Measurements from ENCODE around the gene CD1D. TPM values are rescaled to one million over a fixed set of nuclear protein-coding genes. Genes with fewer than 3 reads are reported as not detected.

The CD1D gene
- polyA plus RNA-seq (ENCODE audit: insufficient read length in 4 of 4): 1 to 10 TPM; 5.3 to 6.8 (median 5.9) TPM

- DNase-seq (ENCODE audit: low read depth in 4 of 4, low spot score in 3 of 4): peak; percentile 29 to 44 (median 32)
These were observed at the start of gene CD1D for GRCh38 chr1:158180741-158181576. Gene CD1D, plus strand, starts transcription at chr1:158180895. Its CDS starts 207 bp downstream, at chr1:158181102.

DNA sequence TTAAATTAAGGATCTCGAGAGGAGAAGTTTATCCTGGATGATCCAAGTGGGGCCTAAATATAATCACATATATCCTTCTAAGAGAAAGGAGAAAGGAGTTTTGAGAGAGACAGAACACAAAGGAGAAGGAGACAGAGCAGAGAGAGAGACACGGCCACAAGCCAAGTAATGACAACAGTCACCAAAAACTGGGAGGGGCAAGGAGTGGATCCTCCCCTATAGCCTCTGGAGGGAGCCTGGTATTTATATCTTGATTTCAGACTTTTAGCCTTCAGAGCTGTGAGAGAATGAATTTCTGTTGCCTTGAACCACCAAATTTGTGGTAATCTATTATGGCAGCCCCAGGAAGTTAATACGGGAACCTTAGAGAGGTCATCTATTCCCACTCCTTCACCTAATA is 49.5 kb upstream of the CD1D start:
- DNase-seq (ENCODE audit: low read depth in 4 of 4, low spot score in 3 of 4): no peak

GRCh38 chr1:158140764-158141192 is 39.9 kb upstream of the CD1D start:
- DNase-seq (ENCODE audit: low read depth in 4 of 4, low spot score in 3 of 4): no peak

DNA sequence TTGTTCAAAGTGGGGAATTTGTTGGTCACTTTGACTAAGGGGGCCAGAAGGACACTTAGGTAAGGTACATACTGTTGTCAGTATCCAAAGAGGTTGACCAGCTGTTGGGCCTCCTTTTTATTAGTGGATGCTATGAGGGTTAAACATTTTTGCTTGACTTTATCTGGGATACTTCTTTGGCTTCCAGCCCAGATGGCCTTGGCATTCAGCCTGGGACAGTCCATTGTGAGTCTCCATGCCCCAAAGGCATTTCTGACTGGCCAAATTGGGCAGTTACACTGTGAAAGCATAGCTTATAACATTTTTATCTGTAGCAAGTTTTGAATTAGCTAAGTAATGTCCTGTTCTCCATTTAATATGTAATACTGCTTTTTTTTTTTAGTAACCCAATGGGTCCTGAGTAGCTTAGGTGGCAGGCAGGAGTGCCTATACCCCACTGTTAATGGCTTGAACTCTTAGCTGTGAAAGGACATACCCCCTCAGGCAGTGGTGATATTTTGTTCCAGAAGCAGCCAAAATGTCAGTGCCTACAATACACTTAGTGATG is 35.4 kb upstream of the CD1D start:
- DNase-seq (ENCODE audit: low read depth in 4 of 4, low spot score in 3 of 4): no peak

GRCh38 chr1:158146165-158146564 is 34.5 kb upstream of the CD1D start:
- no peak for DNase-seq (ENCODE audit: low read depth in 4 of 4, low spot score in 3 of 4)

GRCh38 chr1:158146739-158147138 is 34.0 kb upstream of the CD1D start:
- DNase-seq (ENCODE audit: low read depth in 4 of 4, low spot score in 3 of 4): no peak

DNA sequence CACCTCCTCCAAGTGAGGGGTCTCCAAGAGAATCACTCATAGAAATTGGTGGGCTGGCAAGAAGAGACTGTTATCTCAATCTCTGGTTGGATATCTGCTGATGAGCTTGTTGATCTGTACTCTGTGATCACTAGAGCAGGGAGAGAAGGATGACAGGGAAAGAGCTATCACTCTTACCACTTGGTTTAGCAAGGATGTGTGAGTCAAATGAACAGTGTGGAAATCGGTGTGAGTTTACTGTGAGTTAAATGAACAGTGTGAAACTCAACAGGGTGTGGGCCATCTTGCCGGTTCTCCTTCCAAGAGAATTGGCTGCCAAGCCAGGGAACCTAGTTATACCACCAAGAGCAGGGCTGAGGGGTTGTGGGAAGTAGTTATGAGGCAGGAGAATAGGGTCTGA is 33.3 kb upstream of the CD1D start:
- DNase-seq (ENCODE audit: low read depth in 4 of 4, low spot score in 3 of 4): no peak

DNA sequence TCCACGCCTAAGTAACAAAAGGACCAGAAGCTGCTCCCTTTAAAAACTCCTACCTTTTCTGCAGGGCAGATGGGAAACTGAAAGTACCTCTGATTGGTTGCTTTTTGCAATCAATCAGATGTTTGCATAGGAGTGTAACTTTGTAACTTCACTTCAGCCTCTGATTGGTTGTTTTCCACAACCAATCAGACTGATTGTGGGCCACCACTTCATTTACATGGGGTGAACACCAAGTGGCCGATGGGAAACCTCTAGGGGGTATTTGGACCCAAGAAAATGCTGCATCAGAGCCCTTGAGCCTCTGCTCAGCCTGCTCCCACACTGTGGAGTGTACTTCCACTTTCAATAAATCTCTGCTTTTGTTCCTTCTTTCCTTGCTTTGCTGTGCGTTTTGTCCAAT is 32.8 kb upstream of the CD1D start:
- no peak for DNase-seq (ENCODE audit: low read depth in 4 of 4, low spot score in 3 of 4)

DNA sequence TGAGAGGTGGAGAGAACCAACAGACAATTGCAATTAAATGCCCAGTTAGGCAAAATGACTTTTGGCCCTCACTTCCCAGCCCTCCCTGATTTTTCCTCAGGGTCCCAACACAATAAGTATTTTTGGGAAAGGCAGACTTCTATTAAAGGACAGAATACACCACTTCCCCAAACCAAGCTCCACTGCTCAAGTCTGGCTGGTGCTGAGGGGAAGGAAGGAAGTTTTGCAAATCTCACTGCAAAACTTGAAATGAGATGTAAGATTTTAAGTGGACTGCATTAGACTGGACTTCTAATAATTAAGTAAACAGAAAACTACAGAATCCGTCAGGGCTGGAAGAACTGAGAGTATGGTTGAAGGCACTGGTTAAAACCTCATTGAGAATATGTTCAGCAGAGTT is 32.2 kb upstream of the CD1D start:
- DNase-seq (ENCODE audit: low read depth in 4 of 4, low spot score in 3 of 4): no peak

DNA sequence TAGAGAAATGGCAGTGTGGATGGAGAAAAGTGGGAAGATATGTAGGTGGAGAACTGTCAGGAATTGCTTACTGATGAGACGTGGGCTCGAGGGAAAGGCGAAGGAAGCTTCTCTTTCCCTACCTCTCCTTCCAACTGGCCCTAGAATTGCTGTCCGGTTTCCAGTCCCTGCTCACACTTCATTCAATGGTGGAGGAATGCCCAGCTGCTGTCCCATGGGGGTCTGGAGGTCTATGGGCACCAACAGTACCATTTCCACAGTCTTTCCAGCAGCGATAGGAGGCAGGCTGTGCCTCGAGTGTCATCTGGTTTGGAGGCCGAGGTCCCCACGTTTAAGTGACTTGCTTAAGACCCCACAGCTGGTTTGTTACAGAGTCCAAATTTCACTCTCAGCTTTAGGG is 31.5 kb upstream of the CD1D start:
- DNase-seq (ENCODE audit: low read depth in 4 of 4, low spot score in 3 of 4): no peak

DNA sequence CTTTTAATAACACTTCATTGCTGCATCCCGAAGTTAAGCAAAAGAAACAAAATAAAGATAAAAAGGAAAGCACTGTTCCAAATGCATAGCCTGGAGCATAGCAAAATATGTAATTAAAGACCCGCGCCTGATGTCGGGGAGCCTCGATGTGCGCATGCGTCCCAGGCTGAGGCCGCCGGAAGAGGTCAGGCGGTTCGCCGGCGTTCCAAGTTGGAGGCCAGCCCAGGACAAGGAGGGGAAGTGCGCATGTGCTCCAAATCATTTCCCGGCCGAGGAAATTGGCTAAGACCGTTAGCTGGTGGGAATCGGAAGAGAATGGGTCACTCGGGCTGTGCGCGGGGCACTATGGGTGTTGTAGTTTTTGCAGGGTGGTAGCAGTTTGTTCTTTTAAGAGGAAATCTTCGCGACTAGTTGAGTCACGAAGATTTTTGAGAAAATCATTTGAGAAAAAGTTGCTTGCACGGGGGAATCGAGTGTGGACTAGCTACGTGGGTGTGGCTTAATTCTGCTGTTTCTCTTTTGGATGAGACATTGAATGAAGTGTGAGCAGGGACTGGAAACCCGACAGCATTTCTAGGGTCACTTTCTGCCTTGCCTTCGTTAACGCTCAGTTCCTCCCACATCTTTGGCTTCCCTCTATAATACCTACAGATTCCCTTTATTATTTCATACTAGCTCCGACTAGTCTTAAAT is 31.0 kb upstream of the CD1D start:
- peak; percentile 84 to 92 (median 92) for DNase-seq (ENCODE audit: low read depth in 4 of 4, low spot score in 3 of 4)

GRCh38 chr1:158150523-158150922 is 30.2 kb upstream of the CD1D start:
- no peak for DNase-seq (ENCODE audit: low read depth in 4 of 4, low spot score in 3 of 4)

GRCh38 chr1:158153179-158153578 is 27.5 kb upstream of the CD1D start:
- DNase-seq (ENCODE audit: low read depth in 4 of 4, low spot score in 3 of 4): no peak

DNA sequence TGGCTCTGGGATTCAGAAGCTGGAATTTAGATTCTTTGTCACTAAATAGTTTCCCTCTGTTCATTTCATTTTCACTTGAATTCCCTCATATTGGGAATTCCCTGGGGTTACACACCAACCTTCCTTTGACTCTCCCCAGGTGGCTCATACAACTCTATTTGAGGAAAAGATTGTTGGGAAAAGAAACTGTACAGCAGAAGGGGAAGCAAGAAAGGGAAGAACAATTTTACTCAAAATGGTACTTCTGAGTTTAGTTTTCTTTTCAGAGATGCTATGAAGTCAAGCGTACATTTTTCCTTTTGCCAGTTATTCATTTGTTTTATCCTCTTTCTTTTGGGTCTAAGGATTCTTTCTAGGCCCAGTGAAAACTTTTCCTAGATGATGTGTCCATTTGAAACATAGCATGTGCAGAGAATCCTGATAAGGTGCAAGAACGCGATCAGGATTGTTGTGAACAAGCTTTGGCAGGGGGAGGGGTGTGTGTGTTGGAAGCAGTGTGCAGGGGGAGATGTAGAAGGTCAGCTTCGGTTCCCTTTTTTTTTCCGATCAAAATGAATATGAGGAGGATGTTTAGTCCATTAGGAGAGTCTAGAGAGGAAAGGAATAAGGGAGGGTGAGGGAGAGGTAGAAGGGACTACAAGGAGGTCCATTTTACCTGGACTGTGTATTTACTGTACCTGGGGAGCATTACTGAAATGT is 26.8 kb upstream of the CD1D start:
- no peak for DNase-seq (ENCODE audit: low read depth in 4 of 4, low spot score in 3 of 4)

DNA sequence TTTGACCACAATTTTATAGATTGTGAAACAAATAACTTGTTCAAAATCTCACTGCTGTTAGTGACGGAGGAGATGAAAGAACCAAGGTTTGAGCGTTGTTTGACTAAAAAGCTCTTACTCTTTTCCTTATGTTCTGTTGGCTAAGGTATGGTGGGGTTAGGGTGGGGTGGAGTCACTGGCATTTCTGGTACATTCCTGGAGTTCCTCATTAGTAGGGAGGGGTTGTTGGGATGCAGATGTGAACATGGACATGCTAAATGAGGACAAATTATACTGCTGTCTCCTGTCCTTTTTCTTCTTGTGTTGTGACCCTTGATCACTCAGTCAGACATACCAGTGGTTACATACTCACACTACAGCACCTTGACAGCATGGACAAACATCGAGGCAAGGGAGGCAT is 26.2 kb upstream of the CD1D start:
- DNase-seq (ENCODE audit: low read depth in 4 of 4, low spot score in 3 of 4): no peak

GRCh38 chr1:158155673-158156072 is 25.0 kb upstream of the CD1D start:
- DNase-seq (ENCODE audit: low read depth in 4 of 4, low spot score in 3 of 4): no peak

DNA sequence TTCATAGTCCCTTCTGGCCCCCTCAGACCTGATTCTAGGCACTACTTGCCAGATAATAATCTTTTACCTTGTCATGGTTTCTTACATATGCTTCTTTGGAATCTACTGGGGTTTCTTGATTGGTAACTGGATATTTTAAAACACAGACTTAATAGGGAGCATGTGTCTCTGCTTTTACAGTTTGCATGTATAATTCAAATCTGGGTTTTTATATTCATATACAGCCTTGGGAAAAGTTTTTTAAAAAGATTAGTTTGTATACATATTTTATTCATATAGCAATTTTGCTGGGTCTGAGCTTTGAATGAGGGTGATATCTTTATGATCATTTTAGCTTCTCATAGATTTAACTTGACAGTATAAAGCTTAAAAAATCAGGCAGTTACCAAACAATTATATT is 21.1 kb upstream of the CD1D start:
- no peak for DNase-seq (ENCODE audit: low read depth in 4 of 4, low spot score in 3 of 4)

GRCh38 chr1:158161446-158161845 is 19.2 kb upstream of the CD1D start:
- DNase-seq (ENCODE audit: low read depth in 4 of 4, low spot score in 3 of 4): no peak

- no peak for DNase-seq (ENCODE audit: low read depth in 4 of 4, low spot score in 3 of 4)
These were observed 17.4 kb upstream of the CD1D start for GRCh38 chr1:158163000-158163947.

GRCh38 chr1:158169105-158169504 is 11.6 kb upstream of the CD1D start:
- no peak for DNase-seq (ENCODE audit: low read depth in 4 of 4, low spot score in 3 of 4)

Measured in right renal pelvis (tissue), 4 donors.